ENCODE data around the gene DCAF12. TPM values are rescaled to one million over a fixed set of nuclear protein-coding genes. Genes with fewer than 3 reads are reported as not detected.

The DCAF12 gene
- total RNA-seq, 2 experiments from 2014 or later, result 34.0 to 37.0 TPM

Other genes starting within 250 kb of the DCAF12 start
- 10 to 100 TPM; 28.6 to 32.8 TPM for gene UBAP2, start 77.8 kb downstream of the DCAF12 start, total RNA-seq
- gene UBAP1, start 52.3 kb upstream of the DCAF12 start, total RNA-seq, result 10 to 100 TPM; 29.9 to 31.7 TPM
- gene KIF24, start 202.6 kb upstream of the DCAF12 start, total RNA-seq, result 1 to 10 TPM; 4.2 to 4.5 TPM
- gene NUDT2, start 202.9 kb upstream of the DCAF12 start, total RNA-seq, result 10 to 100 TPM; 39.2 to 42.9 TPM

Data from activated naive CD4-positive, alpha-beta T cell treated with anti-CD3 and anti-CD28 coated beads for 36 hours (primary cell).